ENCODE measurements around the gene LCE1F.

The LCE1F gene

DNA sequence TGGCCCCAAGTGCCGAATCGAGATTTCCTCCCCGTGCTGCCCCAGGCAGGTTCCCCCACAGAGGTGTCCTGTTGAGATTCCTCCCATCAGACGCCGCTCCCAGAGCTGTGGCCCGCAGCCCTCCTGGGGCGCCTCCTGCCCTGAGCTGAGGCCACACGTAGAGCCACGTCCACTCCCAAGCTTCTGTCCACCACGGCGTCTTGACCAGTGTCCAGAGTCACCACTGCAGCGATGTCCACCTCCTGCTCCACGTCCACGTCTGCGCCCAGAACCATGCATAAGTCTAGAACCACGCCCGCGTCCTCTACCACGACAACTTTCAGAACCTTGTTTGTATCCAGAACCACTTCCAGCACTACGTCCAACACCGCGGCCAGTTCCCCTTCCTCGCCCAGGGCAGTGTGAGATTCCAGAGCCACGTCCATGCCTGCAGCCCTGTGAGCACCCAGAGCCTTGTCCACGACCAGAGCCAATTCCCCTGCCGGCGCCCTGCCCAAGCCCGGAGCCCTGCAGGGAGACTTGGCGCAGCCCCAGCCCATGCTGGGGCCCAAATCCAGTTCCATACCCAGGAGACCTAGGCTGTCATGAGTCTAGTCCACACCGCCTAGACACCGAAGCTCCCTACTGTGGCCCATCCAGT, 14.3 kb upstream of the LCE1F start:
- DNase-seq, result no peak
- no peaks in the 10 kb centered on the region for H3K4me1 Mint-ChIP-seq
- H3K4me3 Mint-ChIP-seq, result no peak overlapping the region
- peaks cover 95% of the 10 kb centered on the region for H3K9me3 Mint-ChIP-seq
- H3K27ac Mint-ChIP-seq, result no peak overlapping the region
- TF ChIP-seq, protein P1, sequence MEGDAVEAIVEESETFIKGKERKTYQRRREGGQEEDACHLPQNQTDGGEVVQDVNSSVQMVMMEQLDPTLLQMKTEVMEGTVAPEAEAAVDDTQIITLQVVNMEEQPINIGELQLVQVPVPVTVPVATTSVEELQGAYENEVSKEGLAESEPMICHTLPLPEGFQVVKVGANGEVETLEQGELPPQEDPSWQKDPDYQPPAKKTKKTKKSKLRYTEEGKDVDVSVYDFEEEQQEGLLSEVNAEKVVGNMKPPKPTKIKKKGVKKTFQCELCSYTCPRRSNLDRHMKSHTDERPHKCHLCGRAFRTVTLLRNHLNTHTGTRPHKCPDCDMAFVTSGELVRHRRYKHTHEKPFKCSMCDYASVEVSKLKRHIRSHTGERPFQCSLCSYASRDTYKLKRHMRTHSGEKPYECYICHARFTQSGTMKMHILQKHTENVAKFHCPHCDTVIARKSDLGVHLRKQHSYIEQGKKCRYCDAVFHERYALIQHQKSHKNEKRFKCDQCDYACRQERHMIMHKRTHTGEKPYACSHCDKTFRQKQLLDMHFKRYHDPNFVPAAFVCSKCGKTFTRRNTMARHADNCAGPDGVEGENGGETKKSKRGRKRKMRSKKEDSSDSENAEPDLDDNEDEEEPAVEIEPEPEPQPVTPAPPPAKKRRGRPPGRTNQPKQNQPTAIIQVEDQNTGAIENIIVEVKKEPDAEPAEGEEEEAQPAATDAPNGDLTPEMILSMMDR (IDR thresholded peaks at IDR 0.05), result no peak
- H3K27me3 Mint-ChIP-seq (ENCODE audit: low read depth, poor library complexity), result peaks cover 3% of the 10 kb centered on the region
- peaks cover 6% of the 10 kb centered on the region for H3K36me3 Mint-ChIP-seq (ENCODE audit: low read depth)

DNA sequence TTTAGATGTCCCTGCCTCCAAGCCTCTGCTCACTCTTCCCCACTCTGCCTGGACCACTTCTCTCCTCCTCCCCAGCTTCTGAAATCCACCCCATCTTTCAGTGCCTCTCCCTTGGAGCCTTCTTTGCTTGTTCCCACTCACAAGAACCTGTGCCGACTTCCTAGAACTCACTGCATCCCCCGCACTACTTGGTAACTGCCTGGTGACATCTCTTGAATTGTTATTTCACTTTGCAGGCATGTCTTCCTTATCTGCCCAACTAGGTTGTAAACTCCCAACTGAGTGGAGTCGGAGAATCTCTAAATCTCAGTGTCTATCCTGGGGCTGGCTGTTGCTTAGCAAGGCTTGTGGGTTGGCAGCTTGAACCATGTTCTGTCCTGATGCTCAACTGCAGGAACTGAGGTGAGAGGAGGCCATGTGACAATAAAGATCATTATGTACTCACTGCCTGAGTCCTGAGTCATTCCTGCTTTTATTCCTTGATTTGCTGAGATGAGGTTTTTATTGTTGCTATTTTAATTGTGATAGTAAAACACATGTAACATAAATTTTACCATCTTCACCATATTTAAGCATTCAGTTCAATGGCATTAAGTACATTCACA, 13.2 kb upstream of the LCE1F start:
- Mint-ChIP-seq H3K27ac (no peak overlapping the region), H3K4me1 (no peaks in the 10 kb centered on the region), H3K9me3 (peaks cover 95% of the 10 kb centered on the region), H3K4me3 (no peak overlapping the region), H3K36me3 (ENCODE audit: low read depth) (peaks cover 6% of the 10 kb centered on the region), H3K27me3 (ENCODE audit: low read depth, poor library complexity) (no peaks in the 10 kb centered on the region)
- no peak for DNase-seq
- TF ChIP-seq, protein P1 (IDR thresholded peaks at IDR 0.05), result no peak

DNA sequence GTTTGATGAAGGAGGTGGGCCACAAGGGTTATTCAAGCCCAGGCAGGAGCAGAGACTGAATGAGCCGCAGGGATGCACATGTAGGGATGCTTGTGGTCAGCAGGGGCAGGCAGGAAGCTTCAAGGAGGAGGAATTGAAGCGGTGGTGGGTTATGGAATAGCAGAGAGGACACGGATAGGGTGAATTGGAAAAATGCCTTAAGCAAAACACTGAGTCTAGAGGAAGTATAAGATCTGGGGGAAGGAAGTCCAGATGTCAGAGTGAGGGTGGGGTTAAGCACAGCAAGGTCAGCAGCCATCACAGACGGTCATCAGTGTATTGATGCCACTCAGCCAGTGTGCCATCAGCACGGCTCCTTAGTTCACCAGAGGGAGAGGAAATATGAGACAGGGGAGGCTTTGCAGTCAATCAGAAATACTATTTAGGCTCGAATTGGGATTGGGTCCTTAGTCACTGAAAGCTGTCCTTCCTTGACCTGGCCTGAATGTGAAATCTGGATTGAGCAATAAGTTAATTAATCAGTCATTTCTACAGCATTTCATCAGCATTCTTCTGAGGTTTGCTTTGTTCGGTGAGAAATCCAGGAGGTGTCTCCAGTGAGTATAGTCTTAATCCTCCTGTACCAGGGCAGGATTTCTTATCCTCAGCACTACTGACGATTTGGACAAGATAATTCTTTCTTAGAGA, 6.0 kb upstream of the LCE1F start:
- no peak for DNase-seq
- H3K36me3 Mint-ChIP-seq (ENCODE audit: low read depth), result no peaks in the 10 kb centered on the region
- H3K27me3 Mint-ChIP-seq (ENCODE audit: low read depth, poor library complexity), result peaks cover 3% of the 10 kb centered on the region
- H3K9me3 Mint-ChIP-seq, result peaks cover 86% of the 10 kb centered on the region
- H3K27ac Mint-ChIP-seq, result no peak overlapping the region
- H3K4me1 Mint-ChIP-seq, result no peaks in the 10 kb centered on the region
- TF ChIP-seq, protein P1 (IDR thresholded peaks at IDR 0.05), result no peak
- H3K4me3 Mint-ChIP-seq, result no peak overlapping the region

DNA sequence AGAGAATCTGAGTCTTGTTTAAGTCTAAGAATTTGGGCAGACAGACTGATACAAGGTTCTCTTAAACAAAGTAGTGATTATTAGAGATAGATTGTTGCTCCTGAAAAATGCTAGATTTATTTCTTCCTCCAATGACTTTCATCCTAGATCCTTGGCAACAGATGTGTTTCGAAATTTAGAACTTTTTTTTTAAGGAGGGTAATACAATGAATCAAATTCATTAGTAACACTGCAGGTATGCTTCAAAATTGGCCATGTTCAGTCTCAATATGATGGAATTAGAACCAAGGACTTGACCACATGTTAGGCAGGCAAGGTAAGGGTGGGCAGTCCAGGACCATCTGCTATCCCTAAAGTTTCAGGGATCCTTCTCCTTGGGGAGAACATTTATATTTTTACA, 4.5 kb upstream of the LCE1F start:
- Mint-ChIP-seq H3K4me3 (no peak overlapping the region), H3K4me1 (no peaks in the 10 kb centered on the region), H3K27ac (no peak overlapping the region), H3K27me3 (ENCODE audit: low read depth, poor library complexity) (peaks cover 3% of the 10 kb centered on the region), H3K36me3 (ENCODE audit: low read depth) (no peaks in the 10 kb centered on the region), H3K9me3 (peaks cover 88% of the 10 kb centered on the region)
- no peak for DNase-seq
- TF ChIP-seq, protein P1 (IDR thresholded peaks at IDR 0.05), result no peak

DNA sequence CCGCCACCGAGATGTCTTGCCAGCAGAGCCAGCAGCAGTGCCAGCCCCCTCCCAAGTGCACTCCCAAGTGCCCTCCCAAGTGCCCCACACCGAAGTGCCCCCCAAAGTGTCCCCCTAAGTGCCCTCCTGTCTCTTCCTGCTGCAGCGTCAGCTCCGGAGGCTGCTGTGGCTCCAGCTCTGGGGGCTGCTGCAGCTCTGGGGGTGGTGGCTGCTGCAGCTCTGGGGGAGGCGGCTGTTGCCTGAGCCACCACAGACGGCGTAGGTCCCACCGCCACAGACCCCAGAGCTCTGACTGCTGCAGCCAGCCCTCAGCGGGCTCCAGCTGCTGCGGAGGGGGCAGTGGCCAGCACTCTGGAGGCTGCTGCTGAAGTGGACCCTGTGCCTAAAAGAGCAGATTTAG, 1.4 kb downstream of the LCE1F start:
- H3K27me3 Mint-ChIP-seq (ENCODE audit: low read depth, poor library complexity), result peaks cover 6% of the 10 kb centered on the region
- no peak for DNase-seq
- H3K4me1 Mint-ChIP-seq, result no peaks in the 10 kb centered on the region
- H3K27ac Mint-ChIP-seq, result no peak overlapping the region
- TF ChIP-seq, protein P1 (IDR thresholded peaks at IDR 0.05), result no peak
- no peak overlapping the region for H3K4me3 Mint-ChIP-seq
- H3K9me3 Mint-ChIP-seq, result peaks cover 78% of the 10 kb centered on the region
- no peaks in the 10 kb centered on the region for H3K36me3 Mint-ChIP-seq (ENCODE audit: low read depth)

Measured in nephron progenitor cell (in vitro differentiated cells).